H9 (cell line): Measurements from ENCODE around the gene LACTB. TPM values are rescaled to one million over a fixed set of nuclear protein-coding genes. Genes with fewer than 3 reads are reported as not detected.
A peak's percentile ranks its signal among the peaks of the same experiment; 100 is the strongest.

Experiments
- DNase-seq: peaks from one replicate; pipeline ENCODE4 v3.0.0-alpha.2; 2017
- H2AFZ ChIP-seq: one replicate; pipeline ENCODE4 v1.6.1; 2013; ENCODE audit warnings: mild to moderate bottlenecking, low read length, control low read depth, moderate library complexity
- H2AK5ac ChIP-seq: 2 replicates; pipeline ENCODE4 v1.6.1; 2013; ENCODE audit warnings: low read length, control low read depth, mixed read lengths; ENCODE audit not compliant: insufficient read length
- H2BK120ac ChIP-seq: one replicate; pipeline ENCODE4 v1.6.1; 2013; ENCODE audit warnings: low read depth, mild to moderate bottlenecking, low read length, control low read depth, inconsistent platforms; ENCODE audit not compliant: poor library complexity, severe bottlenecking
- H2BK12ac ChIP-seq: 2 replicates; pipeline ENCODE4 v1.6.1; 2013; ENCODE audit warnings: low read length, control low read depth, mixed read lengths, low read depth; ENCODE audit not compliant: insufficient read length
- H2BK15ac ChIP-seq: 2 replicates; pipeline ENCODE4 v1.6.1; 2013; ENCODE audit warnings: low read depth, low read length, control low read depth
- H2BK20ac ChIP-seq: one replicate; pipeline ENCODE4 v1.6.1; 2013; ENCODE audit warnings: low read depth, mild to moderate bottlenecking, low read length, control low read depth, inconsistent platforms; ENCODE audit not compliant: poor library complexity, severe bottlenecking
- H2BK5ac ChIP-seq: 2 replicates; pipeline ENCODE4 v1.6.1; 2013; ENCODE audit warnings: low read length, control low read depth, mixed read lengths; ENCODE audit not compliant: insufficient read length
- H3K14ac ChIP-seq: 2 replicates; pipeline ENCODE4 v1.6.1; 2013; ENCODE audit warnings: low read length, control low read depth; ENCODE audit not compliant: insufficient read depth
- H3K18ac ChIP-seq: 2 replicates; pipeline ENCODE4 v1.6.1; 2013; ENCODE audit warnings: low read depth, mild to moderate bottlenecking, mixed read lengths, low read length, control low read depth; ENCODE audit not compliant: insufficient read length
- H3K23ac ChIP-seq: 2 replicates; pipeline ENCODE4 v1.6.1; 2013; ENCODE audit warnings: low read length, control low read depth, mixed read lengths, low read depth; ENCODE audit not compliant: insufficient read length
- H3K23me2 ChIP-seq: 2 replicates; pipeline ENCODE4 v1.6.1; 2013; ENCODE audit warnings: low read depth, mild to moderate bottlenecking, mixed read lengths, low read length, control low read depth; ENCODE audit not compliant: insufficient read length, poor library complexity, severe bottlenecking
- H3K27ac ChIP-seq: 2 replicates; pipeline ENCODE4 v1.5.1; 2013; ENCODE audit warnings: low read length, control low read depth, mixed read lengths, low read depth; ENCODE audit not compliant: insufficient read length
- H3K27me3 ChIP-seq: 2 replicates; pipeline ENCODE4 v1.6.1; 2013; ENCODE audit warnings: low read length, control low read depth, inconsistent platforms; ENCODE audit not compliant: insufficient read depth
- H3K4ac ChIP-seq: 2 replicates; pipeline ENCODE4 v1.6.1; 2013; ENCODE audit warnings: low read depth, mild to moderate bottlenecking, control low read depth, inconsistent platforms, low read length, moderate library complexity
- H3K4me1 ChIP-seq: 2 replicates; pipeline ENCODE4 v1.6.1; 2013; ENCODE audit warnings: low read length, control low read depth, inconsistent platforms; ENCODE audit not compliant: insufficient read depth
- H3K4me2 ChIP-seq: 2 replicates; pipeline ENCODE4 v1.6.1; 2013; ENCODE audit warnings: low read length, control low read depth, mixed read lengths; ENCODE audit not compliant: insufficient read length, insufficient read depth
- H3K56ac ChIP-seq: 2 replicates; pipeline ENCODE4 v1.6.1; 2013; ENCODE audit warnings: low read depth, mild to moderate bottlenecking, mixed read lengths, low read length, control low read depth; ENCODE audit not compliant: insufficient read length
- H3K79me1 ChIP-seq: 2 replicates; pipeline ENCODE4 v1.6.1; 2013; ENCODE audit warnings: low read depth, mild to moderate bottlenecking, moderate library complexity, low read length, control low read depth, inconsistent platforms; ENCODE audit not compliant: insufficient read depth, poor library complexity, severe bottlenecking
- H3K79me2 ChIP-seq: 2 replicates; pipeline ENCODE4 v1.6.1; 2013; ENCODE audit warnings: low read length, control low read depth, inconsistent platforms; ENCODE audit not compliant: insufficient read depth
- H3K9ac ChIP-seq: 2 replicates; pipeline ENCODE4 v1.6.1; 2013; ENCODE audit warnings: low read length, control low read depth, mixed read lengths; ENCODE audit not compliant: insufficient read length; ENCODE audit errors: extremely low read depth
- H3K9me3 ChIP-seq: one replicate; pipeline ENCODE4 v1.6.1; 2013; ENCODE audit warnings: low read depth, low read length, inconsistent platforms; ENCODE audit not compliant: control insufficient read depth
- H3T11ph ChIP-seq: one replicate; pipeline ENCODE4 v1.6.1; 2013; ENCODE audit warnings: mild to moderate bottlenecking, low read length, control low read depth, inconsistent platforms
- H4K20me1 ChIP-seq: one replicate; pipeline ENCODE4 v1.6.1; 2013; ENCODE audit not compliant: control insufficient read depth, insufficient read length, insufficient read depth
- H4K5ac ChIP-seq: 2 replicates; pipeline ENCODE4 v1.6.1; 2013; ENCODE audit warnings: low read depth, mild to moderate bottlenecking, mixed read lengths, low read length, control low read depth; ENCODE audit not compliant: insufficient read length
- H4K8ac ChIP-seq: replicated peaks from 2 replicates; pipeline ENCODE4 v1.6.1; 2013; ENCODE audit warnings: low read length, control low read depth, mixed read lengths, low read depth; ENCODE audit not compliant: insufficient read length
- H4K91ac ChIP-seq: 2 replicates; pipeline ENCODE4 v1.6.1; 2013; ENCODE audit warnings: low read depth, mild to moderate bottlenecking, moderate library complexity, mixed read lengths, low read length, control low read depth; ENCODE audit not compliant: insufficient read length
- H3K27ac Mint-ChIP-seq, 3 experiments: 2 replicates in 2 of 3; 3 replicates in 1 of 3; pipeline ENCODE4 v1.8.0; 2020 to 2021; ENCODE audit warnings: mixed read lengths in 3 of 3, mild to moderate bottlenecking in 1 of 3, moderate library complexity in 1 of 3
- H3K27me3 Mint-ChIP-seq: 2 replicates; pipeline ENCODE4 v1.8.0; 2021; ENCODE audit warnings: low read depth, mild to moderate bottlenecking, moderate library complexity, mixed read lengths
- H3K36me3 Mint-ChIP-seq, 3 experiments: 2 replicates in 2 of 3; 3 replicates in 1 of 3; pipeline ENCODE4 v1.8.0; 2020 to 2021; ENCODE audit warnings: low read depth in 3 of 3, mixed read lengths in 3 of 3; ENCODE audit not compliant: insufficient read depth in 1 of 3
- H3K4me1 Mint-ChIP-seq, 2 experiments: 2 replicates each; pipeline ENCODE4 v1.8.0; 2020; ENCODE audit warnings: mixed read lengths in 2 of 2
- H3K4me3 Mint-ChIP-seq, 2 experiments: 2 replicates in 1 of 2; 3 replicates in 1 of 2; pipeline ENCODE4 v1.8.0; 2020 to 2021; ENCODE audit warnings: mild to moderate bottlenecking in 2 of 2, mixed read lengths in 2 of 2, moderate library complexity in 1 of 2
- H3K9me3 Mint-ChIP-seq, 2 experiments: 2 replicates in 1 of 2; 3 replicates in 1 of 2; pipeline ENCODE4 v1.8.0; 2020; ENCODE audit warnings: mild to moderate bottlenecking in 2 of 2, mixed read lengths in 2 of 2, moderate library complexity in 1 of 2
- WGBS: extraction: QIAGEN DNeasy Blood & Tissue Kit; methylation state at CpG from one replicate; pipeline ENCODE4 v1.1.7; 2013; ENCODE audit warnings: missing lambda C conversion rate, low lambda C conversion rate, mixed read lengths; ENCODE audit not compliant: insufficient read length; ENCODE audit errors: extremely low coverage; 5-methylcytosine and 5-hydroxymethylcytosine counted together
- total RNA-seq: library from RNA; stranded (reverse); gene quantifications from 2 replicates; pipeline ENCODE4 v1.2.1, GENCODE V29; 2021
- TF ChIP-seq, protein P1 (sequence below): fragments of 200-600 bp; sonication (generic); conservative IDR thresholded peaks from 3 replicates; pipeline ENCODE4 v1.8.0; 2021; ENCODE audit warnings: antibody characterized with exemption, mild to moderate bottlenecking

The LACTB gene
- total RNA-seq, 1 experiment from 2014 or later, result 10.3 TPM

DNA sequence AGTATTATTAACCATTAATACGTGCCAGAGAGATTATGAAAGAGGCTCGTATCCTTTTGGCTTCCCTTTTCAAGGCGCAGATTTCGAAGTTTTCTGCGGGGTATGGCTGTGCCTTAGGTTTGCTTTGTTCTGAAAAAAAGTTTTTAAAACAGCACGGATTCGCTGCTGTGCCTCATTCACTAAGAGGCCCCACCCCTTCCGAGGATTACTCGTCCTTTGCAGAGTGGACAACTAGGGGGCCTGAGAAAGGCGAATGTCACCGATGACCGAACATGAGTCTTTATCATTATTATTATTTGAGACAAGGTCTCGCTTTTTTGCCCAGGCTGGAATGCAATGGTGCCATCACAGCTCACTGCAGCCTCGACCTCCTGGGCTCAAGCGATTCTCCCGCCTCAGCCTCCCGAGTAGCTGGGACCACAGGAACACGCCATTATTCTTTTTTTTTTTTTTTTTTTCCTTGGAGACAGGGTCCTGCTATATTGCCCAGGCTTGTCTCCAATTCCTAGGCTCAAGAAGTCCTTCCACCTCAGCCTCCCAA is 36.3 kb downstream of the LACTB start:
- H3T11ph ChIP-seq, result no peak overlapping the region
- no peaks in the 10 kb centered on the region for H4K20me1 ChIP-seq
- peak overlapping the region; percentile 4 for H3K9ac ChIP-seq
- no peak overlapping the region for H4K91ac ChIP-seq
- H3K27ac Mint-ChIP-seq, result peak overlapping the region in 2 of 3 experiments; percentile 73 to 89; a peak in 4 of 7 replicates
- H2BK120ac ChIP-seq, result no peak overlapping the region
- H3K4me1 ChIP-seq, result no peaks in the 10 kb centered on the region
- no peak overlapping the region for H2AK5ac ChIP-seq
- H3K18ac ChIP-seq, result no peak overlapping the region
- H3K56ac ChIP-seq, result no peak overlapping the region
- H2BK5ac ChIP-seq, result no peak overlapping the region
- no peaks in the 10 kb centered on the region for H3K9me3 ChIP-seq
- H3K79me2 ChIP-seq, result no peaks in the 10 kb centered on the region
- no peaks in the 10 kb centered on the region for H3K27me3 Mint-ChIP-seq
- no peaks in the 10 kb centered on the region for H3K79me1 ChIP-seq
- no peak overlapping the region for H4K8ac ChIP-seq
- no peak overlapping the region for H3K14ac ChIP-seq
- no peaks in the 10 kb centered on the region for H3K27me3 ChIP-seq
- no CpG with 5 or more reads among the region's 18 CpGs for WGBS
- H2BK15ac ChIP-seq, result no peak overlapping the region
- no peak overlapping the region for H2BK20ac ChIP-seq
- DNase-seq, result peak; percentile 54
- H4K5ac ChIP-seq, result no peak overlapping the region
- TF ChIP-seq, protein P1, sequence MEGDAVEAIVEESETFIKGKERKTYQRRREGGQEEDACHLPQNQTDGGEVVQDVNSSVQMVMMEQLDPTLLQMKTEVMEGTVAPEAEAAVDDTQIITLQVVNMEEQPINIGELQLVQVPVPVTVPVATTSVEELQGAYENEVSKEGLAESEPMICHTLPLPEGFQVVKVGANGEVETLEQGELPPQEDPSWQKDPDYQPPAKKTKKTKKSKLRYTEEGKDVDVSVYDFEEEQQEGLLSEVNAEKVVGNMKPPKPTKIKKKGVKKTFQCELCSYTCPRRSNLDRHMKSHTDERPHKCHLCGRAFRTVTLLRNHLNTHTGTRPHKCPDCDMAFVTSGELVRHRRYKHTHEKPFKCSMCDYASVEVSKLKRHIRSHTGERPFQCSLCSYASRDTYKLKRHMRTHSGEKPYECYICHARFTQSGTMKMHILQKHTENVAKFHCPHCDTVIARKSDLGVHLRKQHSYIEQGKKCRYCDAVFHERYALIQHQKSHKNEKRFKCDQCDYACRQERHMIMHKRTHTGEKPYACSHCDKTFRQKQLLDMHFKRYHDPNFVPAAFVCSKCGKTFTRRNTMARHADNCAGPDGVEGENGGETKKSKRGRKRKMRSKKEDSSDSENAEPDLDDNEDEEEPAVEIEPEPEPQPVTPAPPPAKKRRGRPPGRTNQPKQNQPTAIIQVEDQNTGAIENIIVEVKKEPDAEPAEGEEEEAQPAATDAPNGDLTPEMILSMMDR, result no peak; the same call in 2 of the 3 replicates
- peak overlapping the region; percentile 95 for H3K4me2 ChIP-seq
- H3K27ac ChIP-seq, result no peak overlapping the region
- no peak overlapping the region for H3K23ac ChIP-seq
- no peaks in the 10 kb centered on the region for H3K9me3 Mint-ChIP-seq
- peaks cover 0 to 17% (median 16%) of the 10 kb centered on the region in 3 experiments; a peak in 5 of 7 replicates for H3K36me3 Mint-ChIP-seq
- peak overlapping the region; percentile 92 to 98 for H3K4me3 Mint-ChIP-seq
- H3K4ac ChIP-seq, result no peak overlapping the region
- H2BK12ac ChIP-seq, result no peak overlapping the region
- H3K23me2 ChIP-seq, result peaks cover 5% of the 10 kb centered on the region
- no peak overlapping the region for H2AFZ ChIP-seq
- H3K4me1 Mint-ChIP-seq, result peaks cover 8 to 12% of the 10 kb centered on the region in 2 experiments
